GM10266 (cell line): ENCODE data around the gene RBM45.

Source experiments
- DNase-seq: peaks from one replicate; pipeline ENCODE4 v3.0.0; 2012; ENCODE audit errors: extremely low spot score
- TF ChIP-seq, protein P1 (sequence below): IDR thresholded peaks from 2 replicates; pipeline ENCODE4 v1.5.1; 2012; ENCODE audit warnings: mild to moderate bottlenecking, low read depth; ENCODE audit not compliant: control insufficient read depth, insufficient read depth; ENCODE audit errors: missing control alignments

Gene RBM45

GRCh38 chr2:178084273-178084672 lies 28.0 kb upstream of the RBM45 start:
- no peak for DNase-seq
- TF ChIP-seq, protein P1, sequence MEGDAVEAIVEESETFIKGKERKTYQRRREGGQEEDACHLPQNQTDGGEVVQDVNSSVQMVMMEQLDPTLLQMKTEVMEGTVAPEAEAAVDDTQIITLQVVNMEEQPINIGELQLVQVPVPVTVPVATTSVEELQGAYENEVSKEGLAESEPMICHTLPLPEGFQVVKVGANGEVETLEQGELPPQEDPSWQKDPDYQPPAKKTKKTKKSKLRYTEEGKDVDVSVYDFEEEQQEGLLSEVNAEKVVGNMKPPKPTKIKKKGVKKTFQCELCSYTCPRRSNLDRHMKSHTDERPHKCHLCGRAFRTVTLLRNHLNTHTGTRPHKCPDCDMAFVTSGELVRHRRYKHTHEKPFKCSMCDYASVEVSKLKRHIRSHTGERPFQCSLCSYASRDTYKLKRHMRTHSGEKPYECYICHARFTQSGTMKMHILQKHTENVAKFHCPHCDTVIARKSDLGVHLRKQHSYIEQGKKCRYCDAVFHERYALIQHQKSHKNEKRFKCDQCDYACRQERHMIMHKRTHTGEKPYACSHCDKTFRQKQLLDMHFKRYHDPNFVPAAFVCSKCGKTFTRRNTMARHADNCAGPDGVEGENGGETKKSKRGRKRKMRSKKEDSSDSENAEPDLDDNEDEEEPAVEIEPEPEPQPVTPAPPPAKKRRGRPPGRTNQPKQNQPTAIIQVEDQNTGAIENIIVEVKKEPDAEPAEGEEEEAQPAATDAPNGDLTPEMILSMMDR = no peak

GRCh38 chr2:178088774-178089270 lies 23.4 kb upstream of the RBM45 start:
- TF ChIP-seq, protein P1 = no peak
- DNase-seq = no peak

DNA sequence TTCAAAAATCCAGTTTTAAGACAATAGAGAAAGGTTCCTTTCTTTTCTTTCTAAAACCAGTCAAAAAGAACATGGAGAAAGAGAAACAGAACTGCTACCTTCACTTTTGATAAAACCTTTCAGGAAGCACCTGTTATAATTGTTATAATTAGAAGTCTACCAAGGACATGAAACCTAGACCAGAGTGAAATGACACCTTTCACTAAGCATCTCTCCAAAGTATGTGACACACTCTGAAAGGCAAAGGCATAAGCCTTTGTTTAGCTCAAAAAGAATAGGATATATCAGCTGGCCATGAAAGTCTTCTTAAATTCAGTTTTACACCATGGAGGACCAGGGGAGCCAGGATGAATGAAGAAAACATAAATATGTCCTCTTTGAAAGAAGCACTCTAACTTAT lies 18.8 kb upstream of the RBM45 start:
- no peak for DNase-seq
- TF ChIP-seq, protein P1 = no peak

DNA sequence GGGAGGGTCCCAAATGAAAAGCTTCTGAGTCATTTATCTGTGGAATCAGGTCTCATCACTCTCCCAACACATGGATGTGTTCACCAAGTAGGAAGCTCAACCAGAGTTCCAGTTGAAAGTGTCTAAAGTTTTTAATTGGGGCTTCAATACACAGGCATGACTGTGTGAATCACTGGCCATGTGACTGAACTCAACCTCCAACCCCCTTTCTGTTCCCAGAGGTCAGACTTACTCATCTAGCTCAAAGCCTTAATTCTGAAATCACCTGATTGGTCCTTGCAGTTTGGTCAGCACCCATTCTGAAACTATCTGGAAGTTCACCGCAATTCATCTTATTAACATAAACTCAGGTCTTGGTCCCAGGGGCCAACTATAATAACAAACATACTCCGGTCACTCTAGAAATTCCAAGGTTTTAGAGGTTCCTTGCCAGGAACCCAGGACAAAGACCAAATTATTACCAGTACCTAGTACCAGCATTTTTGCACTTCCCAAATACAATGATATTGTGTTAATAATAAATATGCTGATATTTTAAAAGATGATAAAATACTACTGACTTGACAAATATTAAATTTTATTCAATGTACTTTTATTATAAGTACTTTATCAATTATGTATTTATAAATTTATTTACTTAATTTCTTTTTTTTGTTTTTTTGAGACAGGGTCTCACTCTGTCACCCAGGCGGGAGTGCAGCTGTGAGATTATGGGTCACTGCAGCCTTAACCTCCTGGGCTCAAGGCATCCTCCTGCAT lies 10.7 kb upstream of the RBM45 start:
- TF ChIP-seq, protein P1 = no peak
- DNase-seq = no peak

DNA sequence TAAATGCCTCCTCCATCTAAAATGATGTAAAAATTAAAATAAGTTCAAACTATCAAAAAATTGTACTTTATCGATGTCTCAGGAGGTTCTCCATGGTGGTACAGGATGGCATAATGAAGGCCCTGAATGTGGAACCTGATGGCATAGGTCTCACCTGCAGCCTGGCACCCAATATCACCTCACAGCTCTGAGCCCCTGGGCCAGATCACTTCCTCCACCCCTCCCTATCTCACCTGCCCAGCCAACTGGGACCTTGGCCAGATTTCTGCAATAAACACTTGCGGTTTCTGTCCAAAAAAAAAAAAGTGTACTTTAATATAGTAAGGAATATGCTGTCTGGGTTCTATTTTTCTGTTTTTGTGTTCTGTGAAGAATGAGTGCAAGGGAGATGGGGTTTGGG lies 6.7 kb upstream of the RBM45 start:
- DNase-seq = no peak
- TF ChIP-seq, protein P1 = no peak

DNA sequence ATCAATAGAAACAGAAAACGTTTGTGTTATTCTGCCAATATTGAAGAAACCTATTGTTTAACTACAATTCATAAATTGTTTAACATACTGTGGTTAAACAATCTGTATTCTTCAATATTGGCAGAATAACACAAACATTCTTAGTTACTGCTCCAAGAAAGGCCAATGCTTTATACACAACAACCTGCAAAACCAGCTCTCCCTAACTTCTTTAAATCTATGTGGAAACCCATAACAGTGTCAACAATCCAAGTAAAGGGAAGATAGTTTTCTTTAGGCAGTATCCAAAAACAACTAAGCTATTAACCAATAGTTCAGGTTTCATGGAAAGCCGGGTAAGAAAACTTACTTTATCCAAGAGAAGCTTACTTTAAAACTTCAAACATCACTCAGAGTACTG lies 6.2 kb upstream of the RBM45 start:
- TF ChIP-seq, protein P1 = no peak
- DNase-seq = no peak

DNA sequence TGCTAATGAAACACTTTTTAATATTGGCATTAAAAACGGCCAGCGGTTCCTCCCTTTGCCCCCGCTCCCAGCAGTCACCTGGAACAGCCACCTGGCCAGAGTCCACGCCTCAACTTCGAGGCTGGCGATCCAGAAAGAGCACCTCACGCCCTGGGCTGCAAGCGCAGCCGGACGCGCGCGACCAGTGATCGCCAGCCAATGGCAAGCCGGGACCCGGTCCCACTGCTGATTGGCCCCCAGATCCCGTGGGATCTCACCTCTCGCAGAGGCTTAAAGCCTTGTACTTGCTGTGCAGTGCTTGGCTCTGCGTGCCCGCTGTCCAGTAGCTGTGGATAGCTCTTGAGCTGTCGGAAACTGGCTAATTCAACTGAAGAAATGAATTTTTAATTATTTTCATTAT lies 4.1 kb upstream of the RBM45 start:
- no peak for DNase-seq
- TF ChIP-seq, protein P1 = no peak
